Left ventricle myocardium inferior (tissue), 1 donor: ENCODE results near the gene CA10. TPM values are rescaled to one million over a fixed set of nuclear protein-coding genes. Genes with fewer than 3 reads are reported as not detected.

Source experiments
- DNase-seq: peaks from one replicate; pipeline ENCODE4 v3.0.0-alpha.2; 2020
- H3K27ac ChIP-seq: fragments of 200-600 bp; replicated peaks from 2 replicates; pipeline ENCODE4 v1.8.0; 2021
- H3K27me3 ChIP-seq: fragments of 200-600 bp; 2 replicates; pipeline ENCODE4 v1.8.0; 2021; ENCODE audit warnings: low read depth
- H3K36me3 ChIP-seq: fragments of 200-600 bp; 2 replicates; pipeline ENCODE4 v1.8.0; 2021
- H3K4me1 ChIP-seq: fragments of 200-600 bp; 2 replicates; pipeline ENCODE4 v1.8.0; 2021
- H3K4me3 ChIP-seq: fragments of 200-600 bp; 2 replicates; pipeline ENCODE4 v1.8.0; 2021; ENCODE audit warnings: mild to moderate bottlenecking, moderate library complexity
- H3K9me3 ChIP-seq: fragments of 200-600 bp; replicated peaks from 2 replicates; pipeline ENCODE4 v1.8.0; 2021
- CTCF ChIP-seq: fragments of 200-600 bp; IDR thresholded peaks from 2 replicates; pipeline ENCODE4 v1.8.0; 2021; ENCODE audit warnings: antibody characterized with exemption, mild to moderate bottlenecking, borderline replicate concordance
- intact Hi-C: fragments of 100-400 bp; cut with micrococcal nuclease; formaldehyde crosslinking; loops from one replicate; pipeline ENCODE4 v1.11.0; 2022
- total RNA-seq: library from RNA; stranded (reverse); fragmentation: NEBNext Ultra II Directional; extraction: Animal tissue kit (Norgen Biotek cat#: 25700); gene quantifications from one replicate; pipeline ENCODE4 v1.2.1, GENCODE V29; 2021
- donor health status: DM: no; HTN: yes; CAD: no; lungs with severe emphysema.

Gene CA10
- total RNA-seq, 1 donor from 2014 or later: not detected

DNA sequence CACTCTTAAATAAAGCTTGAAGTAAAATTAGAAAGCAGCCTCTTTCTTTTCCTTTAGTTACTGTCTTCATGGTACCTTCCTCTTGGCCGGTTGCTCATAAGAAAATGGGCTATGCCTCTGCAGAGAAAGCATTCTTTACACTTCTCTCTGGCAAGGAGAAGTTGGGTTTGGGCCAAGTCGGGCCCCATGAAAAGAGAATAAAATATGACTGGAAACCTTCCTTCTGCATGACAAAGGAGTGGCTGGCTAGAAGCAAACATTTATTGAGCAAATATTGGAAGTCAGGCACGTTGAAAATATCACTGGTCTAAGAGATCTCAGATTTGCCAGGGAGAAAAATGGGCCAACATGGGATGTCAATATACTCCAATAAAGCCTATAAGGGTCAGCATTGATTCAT is 126.1 kb downstream of the CA10 start:
- Histone ChIP-seq H3K4me3 (no peak overlapping the region), H3K9me3 (no peaks in the 10 kb centered on the region), H3K4me1 (no peaks in the 10 kb centered on the region), H3K27ac (no peak overlapping the region), H3K36me3 (no peaks in the 10 kb centered on the region), H3K27me3 (no peaks in the 10 kb centered on the region)
- intact Hi-C loops: no loop called here
- TF ChIP-seq CTCF: no peak
- no peak for DNase-seq

GRCh38 chr17:52030052-52030451 is 128.5 kb downstream of the CA10 start:
- Histone ChIP-seq H3K36me3 (no peaks in the 10 kb centered on the region), H3K4me1 (no peaks in the 10 kb centered on the region), H3K27ac (no peak overlapping the region), H3K4me3 (no peak overlapping the region), H3K27me3 (no peaks in the 10 kb centered on the region), H3K9me3 (no peaks in the 10 kb centered on the region)
- intact Hi-C loops: no loop called here
- no peak for DNase-seq
- no peak for TF ChIP-seq CTCF

DNA sequence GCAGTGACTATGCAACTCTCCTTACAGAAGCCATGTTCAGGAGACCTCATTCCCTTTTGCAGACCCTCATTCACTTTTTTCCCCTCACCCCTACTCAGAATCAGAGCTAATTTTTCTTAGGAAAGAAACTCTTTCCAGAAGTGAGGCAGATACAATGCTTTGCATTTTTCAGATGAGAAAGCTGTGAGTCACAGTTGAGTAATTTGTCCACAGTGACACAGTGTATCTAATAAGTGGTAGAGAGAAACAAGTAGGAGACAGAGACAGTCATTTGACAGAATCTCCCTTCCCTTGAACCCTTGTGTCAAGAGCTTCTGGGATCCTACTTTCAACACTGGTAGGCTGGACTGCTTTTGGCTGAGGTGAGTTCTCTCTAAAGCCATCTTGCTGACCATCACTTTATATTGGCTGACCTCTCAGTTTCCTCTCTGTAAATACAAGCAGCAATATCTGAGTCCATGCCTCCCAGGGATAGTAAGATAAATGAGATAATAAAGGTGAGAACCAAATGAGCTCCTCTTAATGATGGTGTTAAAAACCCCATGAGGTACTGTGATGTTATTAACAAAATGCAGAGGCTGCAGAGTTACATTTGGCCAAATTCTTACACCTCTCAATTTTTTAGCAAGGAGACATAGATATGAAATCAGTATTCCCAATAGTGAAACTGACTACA is 130.8 kb downstream of the CA10 start:
- no peak for TF ChIP-seq CTCF
- no peak overlapping the region for H3K4me3 ChIP-seq
- DNase-seq: no peak
- no peaks in the 10 kb centered on the region for H3K27me3 ChIP-seq
- H3K36me3 ChIP-seq: no peaks in the 10 kb centered on the region
- no peak overlapping the region for H3K27ac ChIP-seq
- intact Hi-C loops: no loop called here
- H3K9me3 ChIP-seq: no peaks in the 10 kb centered on the region
- H3K4me1 ChIP-seq: no peaks in the 10 kb centered on the region

DNA sequence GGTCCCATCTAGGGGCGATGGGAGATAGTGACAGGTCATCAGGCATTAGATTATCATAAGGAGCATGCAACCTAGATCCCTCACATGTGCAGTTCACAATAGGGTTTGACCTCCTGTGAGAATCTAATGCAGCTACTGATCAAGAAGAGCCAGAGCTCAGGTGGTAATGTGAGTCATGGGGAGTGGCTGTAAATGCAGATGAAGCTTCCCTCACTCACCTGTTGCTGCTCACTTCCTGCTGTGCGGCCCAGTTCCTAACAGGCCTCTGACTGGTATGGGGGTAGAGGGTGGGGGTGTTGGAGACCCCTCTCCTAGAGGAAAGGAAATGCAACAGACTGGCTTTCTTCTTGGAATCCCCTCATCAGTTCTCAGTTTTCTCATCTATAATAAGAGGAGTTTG is 131.4 kb downstream of the CA10 start:
- Histone ChIP-seq H3K4me3 (no peak overlapping the region), H3K27me3 (no peaks in the 10 kb centered on the region), H3K9me3 (no peaks in the 10 kb centered on the region), H3K36me3 (no peaks in the 10 kb centered on the region), H3K27ac (no peak overlapping the region), H3K4me1 (no peaks in the 10 kb centered on the region)
- no peak for TF ChIP-seq CTCF
- intact Hi-C loops: no loop called here
- DNase-seq: no peak

- Histone ChIP-seq H3K9me3 (no peaks in the 10 kb centered on the region), H3K4me3 (no peak overlapping the region), H3K36me3 (no peaks in the 10 kb centered on the region), H3K4me1 (no peaks in the 10 kb centered on the region), H3K27ac (no peak overlapping the region), H3K27me3 (no peaks in the 10 kb centered on the region)
- TF ChIP-seq CTCF: no peak
- DNase-seq: no peak
- intact Hi-C loops: no loop called here
Observed at GRCh38 chr17:52026075-52026474, 132.4 kb downstream of the CA10 start.
